HEK293T (cell line): Measurements from ENCODE around the gene KLHL1.

Experiments used
- CTCF ChIA-PET: fragments of 350-600 bp; formaldehyde crosslinking; extraction: SDS; loops from one replicate; lab custom pipeline; 2021; ENCODE audit warnings: antibody characterized with exemption, inconsistent platforms; lab: Yijun Ruan, JAX
- POLR2A ChIA-PET: fragments of 350-600 bp; formaldehyde crosslinking; extraction: SDS; loops from one replicate; lab custom pipeline; 2020; ENCODE audit warnings: antibody characterized with exemption, inconsistent platforms; lab: Yijun Ruan, JAX
- DNase-seq: peaks from one replicate; pipeline ENCODE4 v3.0.0; 2012; ENCODE audit warnings: mixed read lengths; ENCODE audit errors: extremely low spot score
- ARNT ChIP-seq: fragments of 450-650 bp; IDR thresholded peaks from 2 replicates; pipeline ENCODE4 v1.6.1; 2017; ENCODE audit warnings: mild to moderate bottlenecking
- BHLHE40 ChIP-seq: fragments of 450-650 bp; IDR thresholded peaks from 2 replicates; pipeline ENCODE4 v1.6.1; 2016; ENCODE audit warnings: mild to moderate bottlenecking, moderate library complexity, borderline replicate concordance
- CTBP1 ChIP-seq: fragments of 450-650 bp; IDR thresholded peaks from 2 replicates; pipeline ENCODE4 v1.6.1; 2016; ENCODE audit warnings: borderline replicate concordance
- ELF4 ChIP-seq: fragments of 450-650 bp; IDR thresholded peaks from 2 replicates; pipeline ENCODE4 v1.6.1; 2017; ENCODE audit warnings: antibody characterized with exemption
- FOXA1 ChIP-seq: fragments of 450-650 bp; IDR thresholded peaks from 2 replicates; pipeline ENCODE4 v1.6.1; 2016; ENCODE audit warnings: mild to moderate bottlenecking
- FOXK2 ChIP-seq: fragments of 450-650 bp; IDR thresholded peaks from 2 replicates; pipeline ENCODE4 v1.6.1; 2016; ENCODE audit warnings: mild to moderate bottlenecking
- FOXM1 ChIP-seq: fragments of 450-650 bp; IDR thresholded peaks from 2 replicates; pipeline ENCODE4 v1.6.1; 2017; ENCODE audit warnings: mild to moderate bottlenecking, borderline replicate concordance
- HDGF ChIP-seq: fragments of 450-650 bp; IDR thresholded peaks from 2 replicates; pipeline ENCODE4 v1.6.1; 2017; ENCODE audit warnings: antibody characterized with exemption, borderline replicate concordance
- L3MBTL2 ChIP-seq: fragments of 450-650 bp; conservative IDR thresholded peaks from 2 replicates; pipeline ENCODE4 v1.6.1; 2016; ENCODE audit warnings: mild to moderate bottlenecking
- LEF1 ChIP-seq: fragments of 450-650 bp; IDR thresholded peaks from 2 replicates; pipeline ENCODE4 v1.6.1; 2017; ENCODE audit warnings: mild to moderate bottlenecking, borderline replicate concordance
- NFRKB ChIP-seq: fragments of 450-650 bp; IDR thresholded peaks from 2 replicates; pipeline ENCODE4 v1.6.1; 2016; ENCODE audit warnings: mild to moderate bottlenecking, moderate library complexity
- SP1 ChIP-seq: fragments of 450-650 bp; IDR thresholded peaks from 2 replicates; pipeline ENCODE4 v1.6.1; 2017
- SUZ12 ChIP-seq: fragments of 450-650 bp; IDR thresholded peaks from 2 replicates; pipeline ENCODE4 v1.6.1; 2016; ENCODE audit warnings: mild to moderate bottlenecking
- TARDBP ChIP-seq: fragments of 450-650 bp; IDR thresholded peaks from 2 replicates; pipeline ENCODE4 v1.6.1; 2016
- ZNF384 ChIP-seq: fragments of 450-650 bp; IDR thresholded peaks from 2 replicates; pipeline ENCODE4 v1.6.1; 2016
- TF ChIP-seq, protein P1 (sequence below): fragments of 450-650 bp; IDR thresholded peaks from 2 replicates; pipeline ENCODE4 v1.6.1; 2016

KLHL1 gene

DNA sequence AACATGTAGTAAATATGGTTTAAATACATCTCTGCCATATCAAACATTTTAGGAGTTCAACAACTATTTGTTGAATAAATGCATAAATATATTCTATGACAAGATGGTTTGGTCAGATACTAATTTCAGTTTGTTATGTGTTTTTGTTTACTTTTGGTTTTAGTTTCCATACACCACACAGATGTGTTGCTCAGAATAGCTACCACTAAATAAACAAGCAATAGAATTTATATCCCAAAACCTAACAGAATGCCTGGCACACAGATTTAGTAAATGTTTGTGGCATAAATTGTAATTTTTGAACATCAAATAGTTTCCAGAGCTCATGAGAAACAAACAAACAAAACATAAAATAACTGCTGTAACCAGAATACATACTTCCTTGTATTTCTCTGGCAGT is 127.5 kb downstream of the KLHL1 start:
- TF ChIP-seq HDGF (no peak), L3MBTL2 (no peak), SUZ12 (no peak), ARNT (no peak), ZNF384 (no peak), TARDBP (no peak), CTBP1 (no peak), FOXK2 (no peak), ELF4 (no peak), BHLHE40 (no peak)
- TF ChIP-seq, protein P1, sequence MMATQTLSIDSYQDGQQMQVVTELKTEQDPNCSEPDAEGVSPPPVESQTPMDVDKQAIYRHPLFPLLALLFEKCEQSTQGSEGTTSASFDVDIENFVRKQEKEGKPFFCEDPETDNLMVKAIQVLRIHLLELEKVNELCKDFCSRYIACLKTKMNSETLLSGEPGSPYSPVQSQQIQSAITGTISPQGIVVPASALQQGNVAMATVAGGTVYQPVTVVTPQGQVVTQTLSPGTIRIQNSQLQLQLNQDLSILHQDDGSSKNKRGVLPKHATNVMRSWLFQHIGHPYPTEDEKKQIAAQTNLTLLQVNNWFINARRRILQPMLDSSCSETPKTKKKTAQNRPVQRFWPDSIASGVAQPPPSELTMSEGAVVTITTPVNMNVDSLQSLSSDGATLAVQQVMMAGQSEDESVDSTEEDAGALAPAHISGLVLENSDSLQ: no peak
- ChIA-PET CTCF (no interaction called here), POLR2A (no interaction called here)
- DNase-seq: no peak

DNA sequence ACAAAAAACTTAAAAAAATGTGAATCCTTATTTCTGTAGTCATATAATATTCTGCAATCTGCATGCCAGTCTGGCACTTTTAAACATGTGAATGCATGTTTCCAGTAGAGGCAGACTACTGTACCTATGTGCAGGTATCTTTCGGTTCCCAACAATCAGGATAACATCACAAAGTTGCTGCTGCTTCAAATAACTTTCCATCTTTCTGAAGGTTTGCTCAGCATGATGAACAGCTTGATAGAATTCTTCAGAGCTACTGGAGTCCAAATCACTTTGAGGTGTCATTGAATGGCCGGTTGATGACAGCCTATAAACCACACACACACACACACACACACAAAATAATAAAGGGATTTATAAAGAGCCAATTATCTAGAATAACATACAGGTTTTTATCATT is 132.8 kb downstream of the KLHL1 start:
- TF ChIP-seq FOXK2 (no peak), CTBP1 (no peak), SP1 (no peak), ZNF384 (no peak), L3MBTL2 (no peak), TARDBP (no peak), BHLHE40 (no peak), ARNT (no peak), NFRKB (no peak), LEF1 (no peak)
- no peak for DNase-seq
- ChIA-PET POLR2A (no interaction called here), CTCF (no interaction called here)

DNA sequence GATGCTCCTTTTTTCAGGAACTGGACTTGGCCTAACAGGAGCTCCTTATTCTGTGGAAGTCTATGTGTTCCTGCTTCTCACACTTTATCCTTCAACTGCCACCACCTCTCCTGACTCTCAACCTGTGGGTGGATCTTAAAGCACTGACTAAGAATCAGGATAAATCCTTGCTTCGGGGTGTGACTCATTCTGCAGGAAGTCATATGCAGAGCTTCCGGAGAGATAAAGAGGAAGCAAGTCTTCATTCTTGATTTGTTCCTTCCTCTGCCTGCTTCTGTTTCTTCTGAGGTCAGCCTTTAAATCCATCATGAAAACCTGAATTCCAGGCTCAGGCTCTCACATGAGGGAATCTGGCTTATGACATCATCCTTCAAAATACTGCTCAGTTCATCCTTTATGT is 137.7 kb downstream of the KLHL1 start:
- ChIA-PET CTCF (no interaction called here), POLR2A (no interaction called here)
- DNase-seq: no peak

DNA sequence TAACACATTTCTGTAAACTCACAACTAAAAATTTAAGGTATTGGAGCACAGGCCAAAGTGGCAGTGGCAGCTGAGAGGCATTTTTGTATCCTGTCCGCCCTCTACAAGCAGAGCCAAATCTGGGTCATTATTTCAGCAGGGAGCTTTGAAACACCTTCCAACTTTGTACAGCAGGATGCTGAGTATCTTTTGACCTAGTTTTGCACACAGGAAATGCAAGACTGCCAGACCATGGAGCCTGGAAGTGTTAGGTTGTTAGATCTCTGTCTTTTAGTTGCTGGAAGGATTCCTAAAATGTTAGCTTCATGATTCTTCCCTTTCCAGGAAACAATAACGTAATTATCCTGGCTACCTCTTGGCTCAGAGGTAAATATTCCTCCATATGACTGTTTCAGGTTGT is 149.2 kb downstream of the KLHL1 start:
- POLR2A ChIA-PET: no interaction called here
- CTCF ChIA-PET: no interaction called here
- DNase-seq: no peak
- TF ChIP-seq ARNT: no peak

More for the DNA sequence above, 137.7 kb downstream of the KLHL1 start:
- no peak for TF ChIP-seq NFRKB
- TF ChIP-seq SP1: no peak
- TF ChIP-seq SUZ12: no peak
- TF ChIP-seq HDGF: no peak
- no peak for TF ChIP-seq LEF1
- TF ChIP-seq CTBP1: no peak
- no peak for TF ChIP-seq TARDBP
- TF ChIP-seq ELF4: no peak
- no peak for TF ChIP-seq FOXK2
- no peak for TF ChIP-seq ARNT
- TF ChIP-seq L3MBTL2: no peak
- TF ChIP-seq, protein P1: no peak
- no peak for TF ChIP-seq FOXA1
- no peak for TF ChIP-seq FOXM1
- TF ChIP-seq ZNF384: no peak

DNA sequence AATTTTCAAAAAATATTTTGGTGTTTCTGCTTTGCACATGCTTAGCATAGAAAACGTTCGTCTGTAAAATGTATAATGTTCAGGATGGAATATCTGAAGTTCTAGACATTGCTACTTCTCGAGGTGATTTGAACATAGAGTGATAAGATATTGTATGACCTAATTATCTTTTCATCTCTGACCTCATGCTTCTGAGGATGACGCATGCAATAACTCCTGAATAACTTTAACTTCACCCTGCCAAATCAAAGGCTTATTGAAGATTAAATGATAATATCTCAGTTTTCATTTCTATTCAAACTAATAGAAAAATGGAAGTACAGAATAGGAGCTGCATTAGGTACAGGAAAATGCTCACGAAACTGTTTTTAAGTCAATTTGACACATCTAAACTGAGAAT is 151.4 kb downstream of the KLHL1 start:
- DNase-seq: no peak
- TF ChIP-seq HDGF: no peak
- no peak for TF ChIP-seq FOXM1
- no peak for TF ChIP-seq ARNT
- TF ChIP-seq ZNF384: no peak
- TF ChIP-seq ELF4: no peak
- TF ChIP-seq SUZ12: no peak
- TF ChIP-seq TARDBP: no peak
- POLR2A ChIA-PET: no interaction called here
- CTCF ChIA-PET: no interaction called here

DNA sequence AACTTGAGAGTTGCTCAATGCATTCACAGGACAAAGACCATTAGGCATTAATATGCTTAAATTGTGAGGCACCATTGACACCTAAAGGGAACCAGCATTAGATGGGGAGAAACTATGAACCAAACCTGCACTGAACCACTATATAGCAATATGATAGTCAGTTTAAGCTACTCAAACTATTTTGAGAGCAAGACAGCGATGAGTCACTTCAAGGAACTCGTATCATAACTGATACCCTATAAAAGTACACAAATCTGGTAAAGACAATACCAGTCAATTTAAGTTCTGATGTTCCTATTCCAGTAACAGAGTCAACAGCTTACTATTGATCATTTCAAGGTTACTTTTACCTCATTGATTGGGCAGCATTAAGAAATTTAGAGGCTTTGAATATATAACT is 151.9 kb downstream of the KLHL1 start:
- ChIA-PET POLR2A (no interaction called here), CTCF (no interaction called here)
- DNase-seq: no peak
- no peak for TF ChIP-seq TARDBP
- no peak for TF ChIP-seq ELF4
- no peak for TF ChIP-seq FOXA1
- no peak for TF ChIP-seq SUZ12
- no peak for TF ChIP-seq FOXM1
- no peak for TF ChIP-seq NFRKB
- no peak for TF ChIP-seq CTBP1

DNA sequence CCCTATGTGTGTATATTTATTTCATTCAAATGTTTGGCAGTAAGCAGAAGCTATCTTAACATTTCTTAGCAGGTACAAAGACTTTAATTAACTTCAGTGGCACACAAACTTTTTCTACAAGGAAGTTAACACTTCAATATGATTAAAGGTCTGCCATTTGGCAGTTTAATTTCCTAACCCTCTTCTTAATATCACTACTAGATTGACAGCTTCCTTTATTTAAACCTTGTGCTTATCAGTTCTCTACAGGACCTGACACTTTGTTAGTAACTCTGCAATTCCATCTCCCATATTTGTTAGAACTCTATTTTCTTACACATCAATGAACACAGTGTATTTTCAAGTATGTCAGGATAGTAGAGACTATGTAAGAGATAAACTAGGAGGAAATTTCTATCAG is 153.0 kb downstream of the KLHL1 start:
- TF ChIP-seq LEF1 (no peak), ZNF384 (no peak), ARNT (no peak), L3MBTL2 (no peak), ELF4 (no peak), FOXM1 (no peak), NFRKB (no peak), CTBP1 (no peak), FOXK2 (no peak), BHLHE40 (no peak), HDGF (no peak), SP1 (no peak)
- TF ChIP-seq, protein P1: no peak
- POLR2A ChIA-PET: no interaction called here
- DNase-seq: no peak
- CTCF ChIA-PET: no interaction called here

DNA sequence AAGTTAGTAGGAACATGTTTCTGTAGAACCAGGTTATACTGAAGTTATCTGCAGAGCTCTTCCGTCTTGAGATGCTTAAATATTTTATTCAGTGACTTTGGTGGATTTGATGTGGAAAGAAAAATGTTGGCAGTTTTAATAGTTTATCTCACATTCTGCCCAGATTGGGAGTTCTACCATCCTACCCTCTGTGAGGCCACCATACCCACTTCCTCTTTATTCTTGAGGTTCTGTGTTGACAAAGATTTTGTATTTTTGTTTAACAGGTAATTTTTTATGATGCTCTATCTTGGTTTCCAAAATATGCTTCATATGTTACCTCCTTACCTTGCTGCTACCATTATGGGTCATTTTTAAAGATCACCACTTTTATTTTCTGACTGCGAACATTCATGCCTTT is 156.8 kb downstream of the KLHL1 start:
- DNase-seq: no peak
- ChIA-PET POLR2A (no interaction called here), CTCF (no interaction called here)
- TF ChIP-seq, protein P1: no peak
- TF ChIP-seq BHLHE40 (no peak), NFRKB (no peak), SUZ12 (no peak), L3MBTL2 (no peak), TARDBP (no peak), LEF1 (no peak), FOXA1 (no peak), ELF4 (no peak), FOXM1 (no peak), CTBP1 (no peak), HDGF (no peak), FOXK2 (no peak), SP1 (no peak), ARNT (no peak), ZNF384 (no peak)
